H9 (cell line): Measurements from ENCODE around the gene PIEZO2. TPM values are rescaled to one million over a fixed set of nuclear protein-coding genes. Genes with fewer than 3 reads are reported as not detected.

Experiments used
- DNase-seq: peaks from one replicate; pipeline ENCODE4 v3.0.0-alpha.2; 2017
- H2AFZ ChIP-seq: one replicate; pipeline ENCODE4 v1.6.1; 2013; ENCODE audit warnings: mild to moderate bottlenecking, low read length, control low read depth, moderate library complexity
- H2AK5ac ChIP-seq: 2 replicates; pipeline ENCODE4 v1.6.1; 2013; ENCODE audit warnings: low read length, control low read depth, mixed read lengths; ENCODE audit not compliant: insufficient read length
- H2BK120ac ChIP-seq: one replicate; pipeline ENCODE4 v1.6.1; 2013; ENCODE audit warnings: low read depth, mild to moderate bottlenecking, low read length, control low read depth, inconsistent platforms; ENCODE audit not compliant: poor library complexity, severe bottlenecking
- H2BK12ac ChIP-seq: 2 replicates; pipeline ENCODE4 v1.6.1; 2013; ENCODE audit warnings: low read length, control low read depth, mixed read lengths, low read depth; ENCODE audit not compliant: insufficient read length
- H2BK15ac ChIP-seq: 2 replicates; pipeline ENCODE4 v1.6.1; 2013; ENCODE audit warnings: low read depth, low read length, control low read depth
- H2BK20ac ChIP-seq: one replicate; pipeline ENCODE4 v1.6.1; 2013; ENCODE audit warnings: low read depth, mild to moderate bottlenecking, low read length, control low read depth, inconsistent platforms; ENCODE audit not compliant: poor library complexity, severe bottlenecking
- H2BK5ac ChIP-seq: 2 replicates; pipeline ENCODE4 v1.6.1; 2013; ENCODE audit warnings: low read length, control low read depth, mixed read lengths; ENCODE audit not compliant: insufficient read length
- H3K14ac ChIP-seq: 2 replicates; pipeline ENCODE4 v1.6.1; 2013; ENCODE audit warnings: low read length, control low read depth; ENCODE audit not compliant: insufficient read depth
- H3K18ac ChIP-seq: 2 replicates; pipeline ENCODE4 v1.6.1; 2013; ENCODE audit warnings: low read depth, mild to moderate bottlenecking, mixed read lengths, low read length, control low read depth; ENCODE audit not compliant: insufficient read length
- H3K23ac ChIP-seq: 2 replicates; pipeline ENCODE4 v1.6.1; 2013; ENCODE audit warnings: low read length, control low read depth, mixed read lengths, low read depth; ENCODE audit not compliant: insufficient read length
- H3K23me2 ChIP-seq: 2 replicates; pipeline ENCODE4 v1.6.1; 2013; ENCODE audit warnings: low read depth, mild to moderate bottlenecking, mixed read lengths, low read length, control low read depth; ENCODE audit not compliant: insufficient read length, poor library complexity, severe bottlenecking
- H3K27ac ChIP-seq: 2 replicates; pipeline ENCODE4 v1.5.1; 2013; ENCODE audit warnings: low read length, control low read depth, mixed read lengths, low read depth; ENCODE audit not compliant: insufficient read length
- H3K27me3 ChIP-seq: 2 replicates; pipeline ENCODE4 v1.6.1; 2013; ENCODE audit warnings: low read length, control low read depth, inconsistent platforms; ENCODE audit not compliant: insufficient read depth
- H3K4ac ChIP-seq: 2 replicates; pipeline ENCODE4 v1.6.1; 2013; ENCODE audit warnings: low read depth, mild to moderate bottlenecking, control low read depth, inconsistent platforms, low read length, moderate library complexity
- H3K4me1 ChIP-seq: 2 replicates; pipeline ENCODE4 v1.6.1; 2013; ENCODE audit warnings: low read length, control low read depth, inconsistent platforms; ENCODE audit not compliant: insufficient read depth
- H3K4me2 ChIP-seq: 2 replicates; pipeline ENCODE4 v1.6.1; 2013; ENCODE audit warnings: low read length, control low read depth, mixed read lengths; ENCODE audit not compliant: insufficient read length, insufficient read depth
- H3K56ac ChIP-seq: 2 replicates; pipeline ENCODE4 v1.6.1; 2013; ENCODE audit warnings: low read depth, mild to moderate bottlenecking, mixed read lengths, low read length, control low read depth; ENCODE audit not compliant: insufficient read length
- H3K79me1 ChIP-seq: 2 replicates; pipeline ENCODE4 v1.6.1; 2013; ENCODE audit warnings: low read depth, mild to moderate bottlenecking, moderate library complexity, low read length, control low read depth, inconsistent platforms; ENCODE audit not compliant: insufficient read depth, poor library complexity, severe bottlenecking
- H3K79me2 ChIP-seq: 2 replicates; pipeline ENCODE4 v1.6.1; 2013; ENCODE audit warnings: low read length, control low read depth, inconsistent platforms; ENCODE audit not compliant: insufficient read depth
- H3K9ac ChIP-seq: 2 replicates; pipeline ENCODE4 v1.6.1; 2013; ENCODE audit warnings: low read length, control low read depth, mixed read lengths; ENCODE audit not compliant: insufficient read length; ENCODE audit errors: extremely low read depth
- H3K9me3 ChIP-seq: one replicate; pipeline ENCODE4 v1.6.1; 2013; ENCODE audit warnings: low read depth, low read length, inconsistent platforms; ENCODE audit not compliant: control insufficient read depth
- H3T11ph ChIP-seq: one replicate; pipeline ENCODE4 v1.6.1; 2013; ENCODE audit warnings: mild to moderate bottlenecking, low read length, control low read depth, inconsistent platforms
- H4K20me1 ChIP-seq: one replicate; pipeline ENCODE4 v1.6.1; 2013; ENCODE audit not compliant: control insufficient read depth, insufficient read length, insufficient read depth
- H4K5ac ChIP-seq: 2 replicates; pipeline ENCODE4 v1.6.1; 2013; ENCODE audit warnings: low read depth, mild to moderate bottlenecking, mixed read lengths, low read length, control low read depth; ENCODE audit not compliant: insufficient read length
- H4K8ac ChIP-seq: replicated peaks from 2 replicates; pipeline ENCODE4 v1.6.1; 2013; ENCODE audit warnings: low read length, control low read depth, mixed read lengths, low read depth; ENCODE audit not compliant: insufficient read length
- H4K91ac ChIP-seq: 2 replicates; pipeline ENCODE4 v1.6.1; 2013; ENCODE audit warnings: low read depth, mild to moderate bottlenecking, moderate library complexity, mixed read lengths, low read length, control low read depth; ENCODE audit not compliant: insufficient read length
- H3K27ac Mint-ChIP-seq, 3 experiments: 2 replicates in 2 of 3; 3 replicates in 1 of 3; pipeline ENCODE4 v1.8.0; 2020 to 2021; ENCODE audit warnings: mixed read lengths in 3 of 3, mild to moderate bottlenecking in 1 of 3, moderate library complexity in 1 of 3
- H3K27me3 Mint-ChIP-seq: 2 replicates; pipeline ENCODE4 v1.8.0; 2021; ENCODE audit warnings: low read depth, mild to moderate bottlenecking, moderate library complexity, mixed read lengths
- H3K36me3 Mint-ChIP-seq, 3 experiments: 2 replicates in 2 of 3; 3 replicates in 1 of 3; pipeline ENCODE4 v1.8.0; 2020 to 2021; ENCODE audit warnings: low read depth in 3 of 3, mixed read lengths in 3 of 3; ENCODE audit not compliant: insufficient read depth in 1 of 3
- H3K4me1 Mint-ChIP-seq, 2 experiments: 2 replicates each; pipeline ENCODE4 v1.8.0; 2020; ENCODE audit warnings: mixed read lengths in 2 of 2
- H3K4me3 Mint-ChIP-seq, 2 experiments: 2 replicates in 1 of 2; 3 replicates in 1 of 2; pipeline ENCODE4 v1.8.0; 2020 to 2021; ENCODE audit warnings: mild to moderate bottlenecking in 2 of 2, mixed read lengths in 2 of 2, moderate library complexity in 1 of 2
- H3K9me3 Mint-ChIP-seq, 2 experiments: 2 replicates in 1 of 2; 3 replicates in 1 of 2; pipeline ENCODE4 v1.8.0; 2020; ENCODE audit warnings: mild to moderate bottlenecking in 2 of 2, mixed read lengths in 2 of 2, moderate library complexity in 1 of 2
- WGBS: extraction: QIAGEN DNeasy Blood & Tissue Kit; methylation state at CpG from one replicate; pipeline ENCODE4 v1.1.7; 2013; ENCODE audit warnings: missing lambda C conversion rate, low lambda C conversion rate, mixed read lengths; ENCODE audit not compliant: insufficient read length; ENCODE audit errors: extremely low coverage; 5-methylcytosine and 5-hydroxymethylcytosine counted together
- total RNA-seq: library from RNA; stranded (reverse); gene quantifications from 2 replicates; pipeline ENCODE4 v1.2.1, GENCODE V29; 2021
- TF ChIP-seq, protein P1 (sequence below): fragments of 200-600 bp; sonication (generic); conservative IDR thresholded peaks from 3 replicates; pipeline ENCODE4 v1.8.0; 2021; ENCODE audit warnings: antibody characterized with exemption, mild to moderate bottlenecking

The PIEZO2 gene
- total RNA-seq, 1 experiment from 2014 or later = 3.9 TPM

DNA sequence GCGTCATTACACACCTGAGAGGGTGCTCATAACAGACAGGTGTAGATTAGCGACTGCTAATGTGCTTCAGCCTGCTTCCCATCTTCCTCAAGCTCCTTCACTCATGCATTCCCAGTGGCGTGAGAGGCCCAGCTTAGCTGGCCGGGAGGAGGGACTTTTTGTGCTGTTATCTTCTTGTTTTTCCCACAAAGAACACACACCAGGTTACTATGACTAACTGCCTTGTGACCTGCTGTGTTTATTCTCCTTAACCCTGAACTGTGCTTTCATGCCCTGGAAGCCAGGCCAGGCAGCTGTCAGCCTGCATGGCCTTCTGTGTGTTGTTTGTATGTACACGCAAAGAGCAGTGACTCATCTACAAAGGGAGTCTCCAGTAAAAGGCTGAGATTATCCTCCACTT lies 143.8 kb downstream of the PIEZO2 start:
- H2AK5ac ChIP-seq = no peak overlapping the region
- no peak overlapping the region for H3K4me2 ChIP-seq
- H3K4me1 ChIP-seq = no peaks in the 10 kb centered on the region; the same call in 1 of the 2 replicates
- H3K27me3 ChIP-seq = no peaks in the 10 kb centered on the region
- no peak overlapping the region for H2BK120ac ChIP-seq
- H4K91ac ChIP-seq = no peak overlapping the region
- no peak overlapping the region for H4K5ac ChIP-seq
- H2BK5ac ChIP-seq = no peak overlapping the region
- peaks cover 2% of the 10 kb centered on the region for H3K27me3 Mint-ChIP-seq
- H3K14ac ChIP-seq = no peak overlapping the region
- H3K56ac ChIP-seq = no peak overlapping the region
- no peak overlapping the region for H2BK20ac ChIP-seq
- WGBS = no CpG with 5 or more reads among the region's 5 CpGs
- DNase-seq = no peak
- no peak overlapping the region for H3K9ac ChIP-seq
- TF ChIP-seq, protein P1, sequence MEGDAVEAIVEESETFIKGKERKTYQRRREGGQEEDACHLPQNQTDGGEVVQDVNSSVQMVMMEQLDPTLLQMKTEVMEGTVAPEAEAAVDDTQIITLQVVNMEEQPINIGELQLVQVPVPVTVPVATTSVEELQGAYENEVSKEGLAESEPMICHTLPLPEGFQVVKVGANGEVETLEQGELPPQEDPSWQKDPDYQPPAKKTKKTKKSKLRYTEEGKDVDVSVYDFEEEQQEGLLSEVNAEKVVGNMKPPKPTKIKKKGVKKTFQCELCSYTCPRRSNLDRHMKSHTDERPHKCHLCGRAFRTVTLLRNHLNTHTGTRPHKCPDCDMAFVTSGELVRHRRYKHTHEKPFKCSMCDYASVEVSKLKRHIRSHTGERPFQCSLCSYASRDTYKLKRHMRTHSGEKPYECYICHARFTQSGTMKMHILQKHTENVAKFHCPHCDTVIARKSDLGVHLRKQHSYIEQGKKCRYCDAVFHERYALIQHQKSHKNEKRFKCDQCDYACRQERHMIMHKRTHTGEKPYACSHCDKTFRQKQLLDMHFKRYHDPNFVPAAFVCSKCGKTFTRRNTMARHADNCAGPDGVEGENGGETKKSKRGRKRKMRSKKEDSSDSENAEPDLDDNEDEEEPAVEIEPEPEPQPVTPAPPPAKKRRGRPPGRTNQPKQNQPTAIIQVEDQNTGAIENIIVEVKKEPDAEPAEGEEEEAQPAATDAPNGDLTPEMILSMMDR = no peak
- H3K79me1 ChIP-seq = no peaks in the 10 kb centered on the region
- H3K27ac Mint-ChIP-seq = no peak overlapping the region; a peak in 1 of 7 replicates
- H3K4me1 Mint-ChIP-seq = peaks cover 14 to 18% of the 10 kb centered on the region in 2 experiments
- H2BK15ac ChIP-seq = no peak overlapping the region
- H3K23me2 ChIP-seq = no peaks in the 10 kb centered on the region
- H4K8ac ChIP-seq = no peak overlapping the region
- H3K9me3 Mint-ChIP-seq = no peaks in the 10 kb centered on the region
- no peak overlapping the region for H3K4me3 Mint-ChIP-seq
- no peak overlapping the region for H3K18ac ChIP-seq
- no peak overlapping the region for H2AFZ ChIP-seq
- no peaks in the 10 kb centered on the region for H3K9me3 ChIP-seq
- peaks cover 0 to 3% (median 0%) of the 10 kb centered on the region in 3 experiments; a peak in 1 of 7 replicates for H3K36me3 Mint-ChIP-seq
- no peak overlapping the region for H2BK12ac ChIP-seq
- no peak overlapping the region for H3K4ac ChIP-seq
- H3K23ac ChIP-seq = no peak overlapping the region
- H3T11ph ChIP-seq = no peak overlapping the region
- no peak overlapping the region for H3K27ac ChIP-seq
- H4K20me1 ChIP-seq = no peaks in the 10 kb centered on the region
- H3K79me2 ChIP-seq = no peaks in the 10 kb centered on the region; the same call in 1 of the 2 replicates
